NCI-H510A (cell line): ENCODE measurements around the gene PON1.

Source experiments
- DNase-seq: peaks from one replicate; lab custom pipeline; 2025; lab: John Stamatoyannopoulos, UW

PON1 gene

DNA sequence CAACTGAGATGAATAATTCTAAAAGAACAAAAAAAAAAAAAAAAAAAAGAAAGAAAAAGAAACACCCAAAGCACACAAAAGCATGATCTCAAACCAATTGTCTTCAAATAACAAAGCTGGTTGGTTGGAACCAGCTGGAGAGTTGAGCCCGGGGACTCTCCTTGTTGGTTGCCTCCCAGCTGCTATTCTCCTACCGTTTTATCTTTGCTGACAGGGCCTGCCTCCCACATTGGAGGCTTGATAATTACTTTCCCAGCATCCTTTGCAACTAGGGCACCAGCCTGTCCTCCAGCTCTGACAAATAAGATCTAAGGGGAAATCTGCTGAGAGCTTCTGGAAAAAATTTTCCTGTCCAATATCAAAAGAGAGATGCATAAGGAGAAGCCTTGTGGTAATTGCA, 6.8 kb downstream of the PON1 start:
- DNase-seq: no peak

DNA sequence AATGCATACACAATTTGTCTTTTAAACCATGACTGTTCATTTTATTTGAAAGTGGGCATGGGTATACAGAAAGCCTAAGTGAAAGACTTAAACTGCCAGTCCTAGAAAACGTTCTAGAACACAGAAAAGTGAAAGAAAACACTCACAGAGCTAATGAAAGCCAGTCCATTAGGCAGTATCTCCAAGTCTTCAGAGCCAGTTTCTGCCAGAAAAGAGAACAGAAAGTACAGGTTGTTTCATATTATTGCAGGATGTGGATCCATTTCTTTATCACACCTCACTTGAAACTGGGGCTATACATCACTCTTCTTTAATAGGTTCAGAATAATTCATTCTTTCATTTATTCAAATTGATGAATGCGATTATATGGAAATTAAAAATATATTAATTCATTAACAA, 7.7 kb downstream of the PON1 start:
- no peak for DNase-seq

DNA sequence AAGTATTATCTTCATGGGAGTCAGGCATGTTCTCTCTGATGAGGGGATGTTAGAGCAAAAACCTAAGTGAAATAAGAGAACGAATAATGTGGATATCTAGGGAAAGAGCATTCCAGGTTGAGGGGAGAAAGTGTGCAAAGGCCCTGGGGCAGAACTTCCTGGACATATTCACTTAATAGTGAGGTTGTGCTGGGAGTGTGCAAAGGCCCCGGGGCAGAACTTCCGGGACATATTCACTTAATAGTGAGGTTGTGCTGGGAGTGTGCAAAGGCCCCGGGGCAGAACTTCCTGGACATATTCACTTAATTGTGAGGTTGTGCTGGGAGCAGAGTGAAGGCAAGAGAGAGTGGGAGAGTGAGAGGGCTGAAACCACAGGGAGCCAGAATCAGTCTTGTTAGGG, 11.8 kb downstream of the PON1 start:
- no peak for DNase-seq

DNA sequence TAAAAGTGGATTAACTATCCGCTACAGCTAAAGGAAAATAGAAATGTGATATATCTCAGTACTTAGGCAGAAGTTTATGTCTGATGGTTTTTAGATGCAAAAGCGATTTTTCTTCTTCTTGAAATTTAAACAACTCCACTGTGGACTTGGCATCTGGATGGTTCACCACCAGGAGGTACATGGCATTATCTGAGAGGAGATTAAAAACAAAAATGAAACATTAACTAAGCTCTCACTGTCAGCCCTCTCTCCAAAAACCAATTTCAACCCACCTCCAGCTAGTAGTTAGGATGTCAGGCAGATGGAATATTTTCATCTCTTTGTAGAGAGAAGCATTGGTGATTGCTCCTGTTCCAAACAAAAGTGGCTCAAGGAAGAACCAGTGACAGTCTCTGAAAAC, 12.9 kb downstream of the PON1 start:
- DNase-seq: no peak

DNA sequence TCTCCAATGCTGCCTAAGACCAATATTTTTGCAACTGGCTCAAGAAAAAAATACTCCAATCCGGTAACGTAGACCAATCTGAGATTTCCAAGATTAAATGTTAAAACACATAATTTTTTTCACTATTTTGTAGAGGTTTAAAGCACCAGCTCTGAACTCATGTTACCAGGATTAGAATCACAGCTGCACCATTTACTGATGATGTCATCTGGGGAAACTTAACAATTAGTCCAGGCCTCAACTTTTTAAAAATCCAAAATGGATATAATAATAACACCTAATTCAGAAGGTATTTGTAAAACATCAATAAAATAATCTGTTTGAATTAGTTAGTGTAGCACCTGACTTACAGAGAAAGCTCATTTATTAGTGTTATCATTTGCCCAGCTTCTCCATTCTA, 14.4 kb downstream of the PON1 start:
- DNase-seq: no peak

DNA sequence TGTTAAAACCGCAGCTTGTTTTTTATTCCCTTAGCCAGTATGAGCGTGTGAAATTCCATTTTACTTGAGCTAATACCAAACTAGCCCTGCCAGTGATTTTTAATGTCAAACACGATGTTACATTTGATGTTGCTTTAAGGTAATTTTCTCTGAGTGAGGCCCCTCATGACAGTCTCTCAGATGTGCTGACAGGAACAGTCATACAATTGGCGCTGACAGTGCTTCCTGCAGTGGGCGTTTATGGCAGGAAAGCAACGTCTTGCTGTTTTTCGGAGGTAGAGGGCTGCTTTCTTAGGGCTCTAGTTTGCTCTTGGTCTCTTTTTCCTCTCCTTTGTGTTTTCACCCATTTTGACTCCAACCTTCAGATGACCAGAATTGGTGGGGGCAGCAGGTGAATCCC, 19.3 kb downstream of the PON1 start:
- no peak for DNase-seq

DNA sequence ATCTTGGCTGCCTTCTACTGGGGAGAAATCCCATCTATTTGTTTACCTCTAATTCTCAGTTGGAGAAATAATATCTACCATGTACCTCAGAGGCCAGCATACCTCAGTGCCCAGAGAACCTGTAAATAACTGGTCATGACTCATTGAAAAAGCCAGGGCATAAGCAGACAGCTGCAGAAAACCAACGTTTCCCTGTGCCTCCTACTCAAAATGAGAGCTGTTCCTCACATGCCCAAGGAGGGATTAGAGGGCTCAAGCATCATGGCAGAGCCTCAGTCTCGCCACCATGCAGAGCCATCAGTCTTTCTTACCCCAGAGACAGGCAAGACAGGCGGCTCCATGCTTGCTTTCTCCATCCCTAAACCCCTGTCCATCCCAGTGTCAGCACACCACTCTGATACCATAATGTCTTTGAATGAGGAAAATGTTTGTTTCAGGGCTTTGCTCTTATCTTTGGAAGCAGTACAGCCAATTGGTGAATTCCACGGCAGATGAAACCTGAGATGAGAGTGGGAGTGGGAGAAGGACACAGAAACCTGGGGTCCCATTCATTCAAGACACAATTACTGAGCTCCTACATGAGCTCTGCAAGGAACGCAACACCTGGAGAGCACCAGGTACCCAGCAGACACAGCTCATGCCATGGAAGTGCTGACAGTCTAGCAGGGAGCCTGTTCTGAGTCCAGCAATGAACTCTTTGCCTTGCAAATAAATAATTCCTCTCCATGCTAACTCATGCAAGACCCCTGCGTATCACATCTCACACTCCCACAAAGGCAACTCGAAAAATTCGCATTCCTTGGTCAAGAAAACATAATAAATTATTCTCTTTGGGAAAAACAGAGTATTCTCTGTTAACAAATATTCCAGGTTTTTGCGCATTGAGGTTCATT, 21.1 kb downstream of the PON1 start:
- DNase-seq: no peak

DNA sequence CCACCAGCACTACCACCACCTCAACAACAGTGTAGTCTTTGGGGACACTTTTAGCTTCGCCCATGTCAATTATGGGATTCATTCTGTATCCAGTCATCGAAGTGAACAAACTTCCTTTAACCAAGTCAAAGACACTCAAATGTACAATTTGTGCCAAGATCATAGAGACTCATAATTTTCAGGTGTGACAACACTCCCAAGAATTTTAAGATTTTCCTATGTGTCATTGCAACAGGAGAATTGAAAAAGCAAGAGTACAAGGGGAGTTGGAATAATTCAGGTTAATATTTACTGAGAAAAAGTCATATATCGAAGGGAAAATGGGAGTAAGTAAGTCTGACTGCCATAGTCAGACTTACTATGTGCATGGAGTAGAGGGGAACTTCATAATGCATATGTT, 26.2 kb downstream of the PON1 start:
- DNase-seq: no peak

DNA sequence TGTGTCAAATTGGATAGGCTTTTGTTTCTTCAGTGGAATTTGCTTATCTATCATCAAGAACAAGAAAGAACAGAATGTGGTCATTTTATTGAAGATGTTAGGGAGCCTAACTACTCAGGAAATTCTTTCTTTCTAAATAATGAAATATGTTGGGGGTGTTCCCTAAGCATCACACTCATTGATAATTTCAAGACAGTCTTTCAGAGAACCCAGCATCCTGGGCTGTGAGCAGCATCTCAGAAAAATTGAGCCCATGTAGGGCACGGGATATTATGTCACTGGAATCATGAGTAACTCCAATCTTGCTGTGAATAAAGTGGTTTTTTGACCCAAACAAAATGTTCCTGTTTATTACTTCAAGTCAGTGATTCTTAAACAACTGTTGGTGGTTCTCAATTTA, 27.3 kb downstream of the PON1 start:
- no peak for DNase-seq

DNA sequence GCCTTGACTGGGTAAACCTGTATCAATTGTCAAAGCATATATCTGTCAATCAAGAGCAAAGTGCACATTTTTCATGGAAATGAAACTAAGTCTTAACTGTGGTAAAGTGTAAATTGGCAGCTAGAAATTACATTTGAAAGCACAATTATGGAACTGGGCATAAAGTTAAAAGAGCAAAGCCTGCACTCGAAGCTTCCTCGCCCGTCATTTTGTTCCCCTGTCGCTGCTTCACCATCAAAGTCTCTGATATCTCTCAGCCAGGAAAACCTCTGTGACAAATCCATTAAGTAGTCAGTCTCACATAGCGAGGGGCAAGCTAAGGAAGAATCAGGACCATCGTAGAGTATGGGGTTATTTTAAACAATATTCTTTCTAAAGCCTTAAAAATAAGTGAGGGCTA, 27.9 kb downstream of the PON1 start:
- no peak for DNase-seq

DNA sequence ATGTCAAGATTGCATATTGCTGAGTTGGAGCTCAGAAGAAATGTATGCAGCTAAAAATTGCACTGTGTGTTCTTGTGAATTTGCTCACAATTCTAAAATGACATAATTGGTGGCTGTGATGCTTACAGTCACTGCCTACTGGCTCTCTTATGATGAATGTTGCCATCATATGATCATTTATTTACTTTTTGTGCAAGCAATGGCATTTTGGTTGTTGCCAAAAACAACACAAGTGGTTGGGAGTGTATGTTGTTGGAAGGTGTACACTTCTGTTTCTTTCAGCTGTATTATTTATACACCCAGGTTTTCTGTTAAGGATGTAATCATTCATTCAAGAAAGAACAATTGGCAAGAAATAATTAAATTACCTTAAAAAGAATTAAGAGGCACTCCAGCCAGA, 28.9 kb downstream of the PON1 start:
- DNase-seq: no peak

DNA sequence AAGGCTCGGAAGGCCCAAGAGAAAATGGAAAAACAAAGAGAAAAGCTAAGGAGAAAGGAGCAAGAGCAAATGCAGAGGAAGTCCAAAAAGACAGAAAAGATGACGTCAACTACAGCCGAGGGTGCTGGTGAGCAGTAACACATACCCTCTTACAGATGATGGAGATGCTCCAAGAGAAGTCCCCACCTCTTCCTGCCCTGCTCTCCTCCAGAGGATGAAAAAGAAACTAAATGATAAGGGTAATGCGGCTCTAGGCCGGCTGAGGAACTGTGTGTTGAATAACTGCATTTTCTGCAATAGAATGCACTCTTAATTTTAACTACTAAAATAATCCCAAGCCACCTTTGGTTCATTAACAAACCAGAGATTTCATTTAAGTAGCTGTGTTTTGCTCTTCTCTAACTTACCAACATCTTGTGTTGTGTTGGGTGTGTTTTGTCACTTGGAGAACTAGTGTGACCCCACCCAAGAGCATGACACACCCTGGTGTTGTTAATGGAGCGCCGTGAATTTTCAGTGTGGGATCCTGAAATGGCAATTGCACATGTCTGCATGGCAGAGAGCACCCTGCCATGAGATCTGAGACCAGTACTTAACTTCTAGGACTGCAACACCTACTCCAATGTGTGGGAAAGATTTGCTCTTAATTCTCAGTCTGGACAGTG, 34.0 kb downstream of the PON1 start:
- DNase-seq: no peak

DNA sequence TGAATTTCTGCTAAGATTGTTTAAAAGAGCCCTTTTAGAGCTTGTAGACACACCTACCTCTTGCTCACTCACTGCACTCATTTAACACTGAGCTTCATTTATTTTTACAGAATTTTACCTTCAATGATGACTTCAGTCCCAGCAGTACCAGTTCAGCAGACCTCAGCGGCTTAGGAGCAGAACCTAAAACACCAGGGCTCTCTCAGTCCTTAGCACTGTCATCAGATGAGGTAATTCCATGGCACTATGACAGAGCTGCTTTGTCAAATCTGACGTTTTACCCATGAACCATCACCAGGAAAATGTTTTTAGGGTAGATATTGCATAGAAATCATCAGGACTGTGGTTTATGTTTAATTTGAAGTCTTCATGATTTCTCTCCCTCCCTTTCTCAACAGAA, 38.2 kb downstream of the PON1 start:
- no peak for DNase-seq

DNA sequence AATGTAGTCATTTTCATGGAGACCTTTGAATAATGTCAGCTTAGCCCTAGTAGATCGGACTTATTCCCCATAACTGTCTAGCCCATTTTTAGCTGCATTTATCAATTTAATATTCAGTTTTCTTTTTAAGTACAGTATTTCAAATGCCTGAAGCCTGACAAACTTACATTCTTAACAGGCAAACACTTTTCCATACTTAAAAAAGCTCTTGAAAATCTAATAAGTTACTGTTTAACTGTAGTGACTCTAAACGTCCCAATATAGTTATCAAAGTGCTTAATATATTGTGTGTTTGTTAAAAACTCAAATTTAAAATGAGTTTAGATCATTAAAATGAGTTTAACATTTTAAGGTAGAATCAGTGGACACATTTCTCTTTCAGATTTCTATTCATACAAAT, 44.9 kb downstream of the PON1 start:
- DNase-seq: no peak

DNA sequence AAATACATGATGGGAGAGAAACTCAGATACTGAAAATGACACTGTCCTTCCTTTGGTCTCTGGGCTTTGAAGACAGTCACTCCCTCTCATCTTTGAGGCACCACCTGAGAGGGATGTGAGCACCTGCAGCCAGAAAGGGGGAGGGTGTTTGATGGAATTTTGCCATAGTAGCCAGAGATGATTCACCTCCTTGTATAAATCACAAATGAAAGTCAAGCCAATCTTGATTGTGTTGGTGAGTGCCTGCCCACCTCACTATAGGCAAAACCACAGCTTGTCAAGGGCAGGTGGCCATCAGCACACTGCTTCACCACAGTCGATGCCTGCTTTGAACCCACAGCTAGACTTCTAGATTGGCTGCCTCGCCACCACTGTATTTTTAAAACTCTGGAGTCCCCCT, 48.2 kb downstream of the PON1 start:
- no peak for DNase-seq

DNA sequence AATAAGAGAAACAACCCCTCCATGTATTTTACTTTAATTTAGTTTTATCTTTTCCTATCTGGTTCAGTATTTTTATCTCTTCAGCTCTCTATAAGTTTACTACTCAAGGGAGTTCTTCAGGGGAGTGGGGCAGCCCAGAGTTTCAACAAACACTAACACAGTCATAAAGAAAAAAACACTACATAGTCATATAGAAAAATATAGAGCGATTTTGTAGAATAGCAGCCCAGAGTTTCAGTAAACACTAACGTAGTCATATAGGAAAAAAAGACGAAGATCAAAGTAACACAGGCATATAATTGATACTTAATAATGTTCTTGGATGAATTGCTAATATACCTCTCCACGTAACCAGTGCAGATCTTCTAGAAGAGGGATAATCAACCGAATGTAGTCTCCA, 54.7 kb downstream of the PON1 start:
- DNase-seq: no peak

DNA sequence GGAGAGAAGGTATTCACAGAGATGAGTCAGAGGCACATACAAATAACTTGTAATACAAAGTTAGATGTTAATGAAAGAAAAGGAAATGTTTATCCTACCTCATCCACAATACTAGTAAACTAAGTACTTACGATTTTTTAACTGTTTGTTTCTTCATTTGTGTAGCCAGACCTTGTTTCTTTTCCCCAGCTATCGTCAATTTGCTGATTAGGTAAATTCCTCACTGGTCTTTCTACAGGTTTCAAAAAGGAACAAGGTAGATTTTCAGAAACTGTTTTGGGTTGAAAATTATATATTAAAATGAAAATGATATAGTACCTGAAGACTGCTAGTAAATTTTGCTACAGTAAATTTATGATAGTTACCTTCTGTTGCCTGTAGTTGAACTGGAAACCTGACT, 56.6 kb downstream of the PON1 start:
- DNase-seq: no peak

DNA sequence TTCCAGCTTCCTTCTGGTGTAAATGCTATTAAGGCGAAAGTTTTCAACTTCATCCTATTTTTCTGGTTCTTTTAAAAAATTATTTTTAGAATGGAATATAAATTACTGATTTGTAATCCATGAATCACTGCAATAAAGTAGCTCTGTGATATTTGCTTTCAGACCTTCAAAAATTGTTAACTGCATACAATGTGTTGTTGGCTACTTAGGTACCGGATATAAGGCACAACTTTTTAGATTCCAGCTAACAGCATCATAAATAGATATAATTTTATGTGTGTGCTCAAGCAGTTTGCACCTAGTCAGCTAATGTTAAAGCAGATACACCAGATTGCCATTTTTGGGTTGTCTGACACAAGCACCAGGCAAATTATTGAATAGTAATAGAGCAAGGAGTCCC, 58.7 kb downstream of the PON1 start:
- no peak for DNase-seq

DNA sequence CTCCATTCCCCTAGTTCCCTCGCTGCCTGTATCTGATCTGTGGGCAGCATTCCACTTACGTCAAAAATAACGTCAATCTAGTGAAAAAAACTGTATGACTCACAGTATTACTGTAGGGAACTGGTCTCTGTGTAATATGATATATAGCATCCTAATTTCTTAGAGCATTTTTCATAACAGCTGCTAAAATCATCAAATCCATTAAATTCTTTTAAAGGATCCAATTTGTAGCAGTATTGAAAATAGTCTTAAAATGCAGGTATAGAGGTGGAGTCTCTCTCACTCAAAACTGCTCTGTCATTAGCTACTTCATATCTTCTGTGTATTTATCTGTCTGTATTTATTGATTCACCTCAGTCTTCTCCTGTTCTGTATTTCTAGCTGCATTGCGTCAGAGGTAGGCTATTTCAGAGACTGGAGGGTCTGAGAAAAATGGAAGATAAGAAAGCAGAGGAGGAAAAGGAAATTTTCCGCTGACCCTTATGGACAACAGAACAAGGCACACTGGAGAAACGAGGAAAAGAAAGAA, 59.9 kb downstream of the PON1 start:
- DNase-seq: no peak

DNA sequence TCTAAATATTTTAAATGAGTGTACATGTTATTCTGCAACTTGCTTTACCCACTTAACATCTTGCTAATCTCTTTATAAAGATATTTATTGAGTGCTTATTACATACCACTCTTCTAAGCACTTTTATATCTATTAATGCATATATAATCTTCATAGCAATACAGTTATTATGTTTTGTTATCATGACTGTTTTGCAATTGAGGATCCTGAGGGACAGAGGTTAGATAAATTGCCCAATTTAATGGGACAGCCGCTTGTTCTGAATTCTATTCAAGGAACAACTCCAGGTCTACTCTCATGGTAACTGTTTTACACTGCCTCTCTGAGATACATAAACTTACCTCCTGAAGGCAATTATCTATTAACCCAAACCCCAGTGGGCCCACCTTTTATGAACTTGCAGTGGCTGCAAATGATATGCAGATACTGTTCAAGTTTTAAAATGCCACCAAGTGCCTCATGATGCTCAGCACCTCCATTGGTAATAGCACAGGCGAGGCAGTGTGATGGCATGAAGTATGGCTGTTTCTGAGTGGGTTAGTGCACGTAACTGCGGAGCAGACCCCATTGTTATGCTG, 60.5 kb downstream of the PON1 start:
- DNase-seq: no peak

DNA sequence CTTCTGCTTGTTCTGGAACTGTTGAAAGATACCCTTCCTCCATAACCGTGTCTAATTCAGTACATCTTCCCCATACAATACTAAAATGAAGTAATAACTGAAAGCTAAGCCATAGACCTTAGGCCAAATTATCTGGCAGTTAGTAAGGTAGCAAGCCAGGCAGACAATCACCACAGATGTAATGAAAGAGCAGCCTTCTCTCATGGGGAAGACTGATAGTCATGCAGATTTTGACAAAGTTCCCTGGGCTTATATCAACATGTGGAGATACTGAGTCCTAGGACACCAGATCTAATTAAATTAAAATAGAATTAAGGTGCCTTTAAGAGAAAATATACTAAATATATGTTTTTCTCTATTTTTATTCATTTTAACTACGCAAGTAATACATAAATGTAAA, 61.5 kb downstream of the PON1 start:
- DNase-seq: no peak

DNA sequence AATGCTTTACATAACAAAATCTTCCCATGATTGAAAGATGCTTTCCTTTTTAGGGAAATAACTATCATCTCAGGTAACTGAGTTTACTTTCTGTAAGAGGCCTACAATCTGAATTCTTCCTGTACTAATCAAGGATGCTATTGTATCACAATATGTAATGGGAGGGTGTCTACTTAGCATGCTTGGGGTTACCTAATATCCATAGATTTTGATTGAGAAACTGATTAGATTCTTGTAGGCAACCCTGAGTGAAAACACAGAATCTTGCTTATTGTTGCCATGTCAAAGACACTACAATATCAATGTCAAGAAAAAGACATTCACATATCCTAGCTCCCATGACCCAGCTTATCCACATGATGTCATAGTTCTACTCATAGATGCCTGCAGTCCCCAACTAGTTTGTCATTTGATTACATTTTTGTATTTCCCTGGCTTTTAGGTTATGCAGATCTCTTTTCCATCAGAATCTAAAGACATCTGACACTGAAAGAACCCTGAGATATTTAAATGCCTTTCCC, 62.4 kb downstream of the PON1 start:
- no peak for DNase-seq

DNA sequence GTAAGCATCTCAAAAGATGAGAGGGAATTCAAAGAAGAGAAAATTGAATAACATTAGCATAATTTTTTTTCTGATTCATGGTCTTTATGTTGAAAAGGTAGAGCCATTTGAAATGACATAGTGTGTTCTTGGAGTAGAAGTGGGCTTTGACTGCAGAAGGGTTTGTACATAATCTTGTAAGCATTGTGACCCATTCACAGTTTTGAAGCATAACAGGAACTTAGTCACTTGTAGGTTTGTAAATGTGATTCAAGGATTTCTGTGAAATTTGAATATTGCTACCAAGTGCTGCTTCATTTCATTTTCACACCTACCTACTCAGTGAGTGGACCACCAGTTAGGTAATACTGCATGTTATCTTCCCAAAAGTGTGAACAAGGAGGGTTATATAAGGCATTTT, 68.6 kb downstream of the PON1 start:
- DNase-seq: no peak
